Suprapubic skin (tissue), 4 donors: Measurements from ENCODE around the gene PRDX1. TPM values are rescaled to one million over a fixed set of nuclear protein-coding genes. Genes with fewer than 3 reads are reported as not detected.
"Not testable (repeated sequence)": the region's sequence is repeated elsewhere in the genome, so short reads cannot be mapped to it uniquely, and the experiment has no call there.

Experiments used
- DNase-seq, 2 donors: peaks; one replicate each; pipeline ENCODE4 v3.0.0-alpha.2; 2019; ENCODE audit warnings: low spot score in 2 of 2
- H3K27ac ChIP-seq: fragments of 200-600 bp; sonication (generic); one replicate; pipeline ENCODE4 v1.5.1; 2019
- H3K27me3 ChIP-seq: fragments of 200-600 bp; sonication (generic); one replicate; pipeline ENCODE4 v1.5.1; 2019
- H3K36me3 ChIP-seq: fragments of 200-600 bp; sonication (generic); one replicate; pipeline ENCODE4 v1.5.1; 2019
- H3K4me1 ChIP-seq: fragments of 200-600 bp; sonication (generic); one replicate; pipeline ENCODE4 v1.5.1; 2019
- H3K4me3 ChIP-seq: fragments of 200-600 bp; sonication (generic); one replicate; pipeline ENCODE4 v1.5.1; 2019; ENCODE audit warnings: mild to moderate bottlenecking
- H3K9me3 ChIP-seq: fragments of 200-600 bp; sonication (generic); one replicate; pipeline ENCODE4 v1.5.1; 2019
- CTCF ChIP-seq, 2 donors: fragments of 200-600 bp in 1 of 2; fragments of 450-650 bp in 1 of 2; sonication (generic) in 1 of 2; IDR thresholded peaks; one replicate each; pipeline ENCODE4 v1.5.1; 2016 to 2019; ENCODE audit warnings: antibody characterized with exemption in 2 of 2, mild to moderate bottlenecking in 1 of 2, moderate library complexity in 1 of 2
- EP300 ChIP-seq: sonication (generic); formaldehyde crosslinking; IDR thresholded peaks from one replicate; pipeline ENCODE4 v1.6.1; 2017; ENCODE audit warnings: antibody characterized with exemption
- POLR2A ChIP-seq, 2 donors: fragments of 450-650 bp; IDR thresholded peaks; one replicate each; pipeline ENCODE4 v1.6.1; 2017; ENCODE audit warnings: antibody characterized with exemption in 2 of 2, mild to moderate bottlenecking in 2 of 2, moderate library complexity in 2 of 2
- POLR2AphosphoS5 ChIP-seq, 3 donors: sonication (generic); formaldehyde crosslinking; IDR thresholded peaks; one replicate each; pipeline ENCODE4 v1.6.1; 2017; ENCODE audit warnings: antibody characterized with exemption in 3 of 3
- WGBS: methylation state at CpG from one replicate; pipeline ENCODE4 v1.1.5; 2018; 5-methylcytosine and 5-hydroxymethylcytosine counted together
- total RNA-seq, 4 donors: library from RNA; depleted of rRNA; stranded (reverse); fragments of >200 nt; gene quantifications; one replicate each; pipeline ENCODE4 v1.1.0, GENCODE V29; 2016

PRDX1 gene
- total RNA-seq, 4 donors from 2014 or later: 134 to 365 (median 296) TPM

GRCh38 chr1:45477646-45478045, 44.0 kb downstream of the PRDX1 start:
- Histone ChIP-seq H3K27ac (no peak overlapping the region), H3K4me3 (no peak overlapping the region), H3K36me3 (no peaks in the 10 kb centered on the region), H3K27me3 (no peaks in the 10 kb centered on the region), H3K4me1 (no peaks in the 10 kb centered on the region), H3K9me3 (no peaks in the 10 kb centered on the region)
- TF ChIP-seq EP300 (no peak), POLR2A (IDR thresholded peaks at IDR 0.05) (no peak), CTCF (IDR thresholded peaks at IDR 0.05) (no peak)
- 91% methylated on average over 3 of the region's 3 CpGs for WGBS
- DNase-seq: no peak

- not testable (repeated sequence) for DNase-seq, H3K9me3 ChIP-seq, H3K4me1 ChIP-seq, H3K27ac ChIP-seq, H3K4me3 ChIP-seq, H3K36me3 ChIP-seq, H3K27me3 ChIP-seq
- WGBS: 89% methylated on average over 6 of the region's 6 CpGs
Observed at GRCh38 chr1:45474194-45474593, 47.5 kb downstream of the PRDX1 start.

GRCh38 chr1:45473302-45473701, 48.4 kb downstream of the PRDX1 start:
- H3K9me3 ChIP-seq: no peaks in the 10 kb centered on the region
- WGBS: 92% methylated on average over 2 of the region's 2 CpGs

GRCh38 chr1:45470306-45470798, 51.3 kb downstream of the PRDX1 start:
- no peak for DNase-seq
- WGBS: 28% methylated on average over 2 of the region's 2 CpGs
- Histone ChIP-seq H3K4me3 (no peak overlapping the region), H3K27ac (no peak overlapping the region), H3K9me3 (no peaks in the 10 kb centered on the region), H3K4me1 (no peaks in the 10 kb centered on the region), H3K27me3 (no peaks in the 10 kb centered on the region), H3K36me3 (no peaks in the 10 kb centered on the region)
- TF ChIP-seq POLR2A (IDR thresholded peaks at IDR 0.05): no peak
- TF ChIP-seq CTCF (IDR thresholded peaks at IDR 0.05): no peak
- TF ChIP-seq EP300: no peak
- TF ChIP-seq POLR2AphosphoS5 (IDR thresholded peaks at IDR 0.05): no peak

More at GRCh38 chr1:45473302-45473701, 48.4 kb downstream of the PRDX1 start:
- DNase-seq: no peak
- Histone ChIP-seq H3K36me3 (no peaks in the 10 kb centered on the region), H3K4me1 (no peaks in the 10 kb centered on the region), H3K27me3 (no peaks in the 10 kb centered on the region), H3K27ac (no peak overlapping the region), H3K4me3 (no peak overlapping the region)
- TF ChIP-seq POLR2AphosphoS5 (IDR thresholded peaks at IDR 0.05) (no peak), CTCF (IDR thresholded peaks at IDR 0.05) (no peak), EP300 (no peak), POLR2A (IDR thresholded peaks at IDR 0.05) (no peak)

- H3K9me3 ChIP-seq, DNase-seq, H3K27ac ChIP-seq, H3K4me1 ChIP-seq, H3K36me3 ChIP-seq, H3K4me3 ChIP-seq, H3K27me3 ChIP-seq: not testable (repeated sequence)
- 92% methylated on average over 9 of the region's 9 CpGs for WGBS
Observed at GRCh38 chr1:45467353-45467752, 54.3 kb downstream of the PRDX1 start.

- TF ChIP-seq EP300 (no peak), POLR2A (IDR thresholded peaks at IDR 0.05) (no peak), CTCF (IDR thresholded peaks at IDR 0.05) (no peak), POLR2AphosphoS5 (IDR thresholded peaks at IDR 0.05) (no peak)
- Histone ChIP-seq H3K27ac (no peak overlapping the region), H3K27me3 (no peaks in the 10 kb centered on the region), H3K4me3 (no peak overlapping the region), H3K9me3 (no peaks in the 10 kb centered on the region), H3K4me1 (no peaks in the 10 kb centered on the region), H3K36me3 (no peaks in the 10 kb centered on the region)
- no peak for DNase-seq
Observed at GRCh38 chr1:45465277-45465676, 56.4 kb downstream of the PRDX1 start.

Other genes with a start within 250 kb of the PRDX1 start
- 1 to 10 TPM in 3 of 4 donors, not detected in 1; 1.1 to 3.3 (median 2.7) TPM for gene HPDL, start 195.0 kb downstream of the PRDX1 start, total RNA-seq
- gene TOE1, start 181.7 kb downstream of the PRDX1 start, total RNA-seq: 1 to 10 TPM; 5.5 to 8.5 (median 8.5) TPM
- gene MUTYH, start 181.4 kb downstream of the PRDX1 start, total RNA-seq: 10 to 100 TPM; 22.1 to 38.2 (median 30.7) TPM
- 10 to 100 TPM; 16.0 to 28.9 (median 22.8) TPM for gene TESK2, start 30.7 kb downstream of the PRDX1 start, total RNA-seq
- gene CCDC163, start 21.8 kb downstream of the PRDX1 start, total RNA-seq: 1 to 10 TPM in 1 of 4 donors, under 1 TPM in 3; 0.64 to 1.3 (median 0.83) TPM
- gene MMACHC, start 21.6 kb downstream of the PRDX1 start, total RNA-seq: 1 to 10 TPM; 2.3 to 4.2 (median 3.1) TPM
- gene AKR1A1, start 28.9 kb upstream of the PRDX1 start, total RNA-seq: 10 to 100 TPM; 60.1 to 87.1 (median 82.8) TPM
- 10 to 100 TPM; 44.2 to 79.3 (median 55.9) TPM for gene NASP, start 62.2 kb upstream of the PRDX1 start, total RNA-seq
- gene CCDC17, start 102.2 kb upstream of the PRDX1 start, total RNA-seq: 1 to 10 TPM; 3.2 to 6.5 (median 4.0) TPM
- 100 to 1,000 TPM; 121 to 219 (median 131) TPM for gene GPBP1L1, start 164.6 kb upstream of the PRDX1 start, total RNA-seq
- 10 to 100 TPM; 13.8 to 27.7 (median 19.3) TPM for gene TMEM69, start 166.3 kb upstream of the PRDX1 start, total RNA-seq
- gene IPP, start 228.8 kb upstream of the PRDX1 start, total RNA-seq: 10 to 100 TPM in 3 of 4 donors, 1 to 10 TPM in 1; 7.0 to 11.8 (median 11.3) TPM